HG03196 (cell line): ENCODE measurements around the gene PALLD.
A peak's percentile ranks its signal among the peaks of the same experiment; 100 is the strongest.

Experiments
- ATAC-seq: cut with Tn5 transposase; IDR thresholded peaks from one replicate; pipeline ENCODE4 v1.9.1; 2021; ENCODE audit not compliant: unreplicated experiment

Gene PALLD

DNA sequence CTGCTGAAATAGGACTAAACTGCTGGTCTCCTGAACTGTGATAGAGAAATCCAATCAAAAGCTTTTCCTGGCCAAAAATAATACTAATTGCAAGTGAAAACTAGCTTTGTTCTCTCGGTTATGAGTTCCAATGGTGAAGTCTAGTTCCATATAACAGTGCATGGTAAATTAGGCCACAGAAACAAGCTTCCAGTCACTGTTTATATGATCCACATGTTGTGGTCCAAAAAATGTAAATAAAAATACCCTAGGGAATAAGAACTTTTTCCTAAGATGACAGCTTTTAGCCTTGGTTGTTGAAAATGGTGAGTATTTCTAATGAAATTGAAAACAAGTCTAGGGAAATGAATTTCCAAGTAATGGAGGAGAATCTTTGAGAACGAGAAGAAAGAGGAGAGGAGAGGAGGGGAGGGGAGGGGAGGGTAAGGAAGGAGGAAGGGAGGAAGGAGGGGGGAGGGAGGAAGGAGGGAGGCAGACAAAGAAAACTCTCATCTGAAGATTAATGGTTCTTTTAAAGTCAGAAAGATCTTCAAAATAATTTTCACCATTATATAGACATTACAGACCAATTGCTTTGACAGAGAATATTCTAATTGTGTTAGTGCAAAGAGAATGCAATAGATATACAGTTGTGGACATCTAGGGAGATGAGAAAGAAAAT lies 26.1 kb downstream of the PALLD start:
- ATAC-seq, result no peak

DNA sequence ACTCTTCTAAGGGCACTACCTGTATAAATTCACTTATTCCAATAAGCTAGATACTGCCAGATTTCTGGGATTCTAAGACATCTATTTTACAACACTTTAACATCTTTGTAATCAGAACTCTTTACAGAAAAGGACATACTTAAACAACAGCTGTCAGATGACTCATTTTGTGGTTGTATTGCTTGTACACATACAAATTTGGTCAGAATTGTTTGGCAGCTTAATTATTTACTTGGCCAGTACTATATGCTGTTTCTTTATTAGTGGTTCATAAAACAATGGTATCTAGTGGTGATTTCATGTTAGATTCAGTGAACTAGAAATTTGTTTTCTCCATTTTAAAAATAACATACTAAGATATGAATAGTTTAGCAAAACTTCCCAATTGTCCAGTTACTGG lies 27.2 kb downstream of the PALLD start:
- peak; percentile 63 for ATAC-seq

DNA sequence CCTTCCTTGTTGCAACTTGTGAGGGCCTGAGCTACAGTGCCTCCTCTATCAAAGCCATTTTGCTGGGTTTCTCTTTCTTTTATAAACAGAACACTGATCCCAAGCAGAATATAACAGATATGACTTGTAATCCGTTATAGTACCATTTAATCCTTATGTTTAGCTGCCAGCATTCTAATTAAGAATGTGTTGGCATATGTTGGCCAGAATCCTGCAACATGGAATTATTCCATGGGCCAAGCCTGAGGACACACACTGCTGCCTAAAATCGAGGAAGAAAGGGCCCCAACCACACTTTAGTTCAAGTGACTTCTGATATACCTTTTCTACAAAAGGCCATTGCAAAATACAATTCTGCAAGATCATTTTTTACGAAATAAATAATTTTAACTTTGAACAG lies 28.0 kb downstream of the PALLD start:
- ATAC-seq, result no peak

DNA sequence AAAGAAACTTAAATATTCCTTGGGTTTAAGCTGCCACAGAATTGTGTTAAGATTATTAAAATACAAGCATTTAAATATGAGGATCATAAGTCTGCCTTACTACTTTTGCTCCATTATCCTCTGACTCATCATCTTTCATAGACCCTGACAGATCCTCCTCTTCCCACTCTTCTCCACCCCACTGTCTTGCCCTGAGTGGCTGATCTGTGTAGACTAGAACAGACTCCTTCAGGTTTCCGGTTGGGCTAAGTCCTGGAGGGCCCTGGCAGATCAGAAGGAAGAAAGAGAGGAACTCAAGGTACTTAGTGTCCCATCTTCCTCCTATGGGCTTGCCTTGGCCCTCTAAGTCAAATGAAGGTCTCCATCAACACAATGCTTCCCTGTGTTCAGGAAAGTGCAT lies 30.7 kb downstream of the PALLD start:
- ATAC-seq, result no peak

DNA sequence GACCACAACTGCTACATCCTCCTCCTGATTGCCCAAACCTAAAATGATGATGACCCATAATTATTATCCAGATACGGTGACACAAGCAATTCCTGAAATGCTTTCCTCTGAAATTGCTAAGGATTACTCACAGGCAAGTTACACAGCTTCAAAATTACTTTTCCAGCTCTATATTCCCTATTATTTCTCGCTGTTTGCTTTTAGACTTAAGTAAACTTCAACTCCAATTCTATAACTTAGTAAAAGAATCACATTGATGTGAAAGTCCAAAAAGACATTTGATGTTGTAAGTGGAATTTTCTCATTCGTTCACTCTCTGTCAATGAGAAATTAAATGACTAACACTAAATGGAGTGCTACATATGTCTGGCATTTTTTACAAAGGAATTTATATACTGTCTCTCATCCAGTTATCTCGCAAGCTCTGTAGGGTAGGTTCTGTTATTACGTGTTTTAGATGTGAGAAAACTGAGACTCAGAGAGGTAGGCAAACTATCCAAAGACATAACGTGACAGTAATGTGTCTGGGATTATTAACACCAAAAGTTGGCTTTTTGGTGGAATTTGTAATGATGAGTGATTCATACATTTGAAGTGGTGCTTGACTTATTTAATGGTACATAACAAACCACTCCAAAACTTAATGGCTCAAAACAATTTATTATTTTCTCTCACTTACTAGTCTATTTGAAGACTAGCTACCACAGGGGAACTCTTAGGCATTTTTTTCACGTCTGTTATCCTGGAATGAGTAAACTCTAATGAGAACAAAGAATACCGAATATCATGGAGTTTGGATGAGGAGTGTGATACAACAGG lies 31.5 kb downstream of the PALLD start:
- no peak for ATAC-seq

DNA sequence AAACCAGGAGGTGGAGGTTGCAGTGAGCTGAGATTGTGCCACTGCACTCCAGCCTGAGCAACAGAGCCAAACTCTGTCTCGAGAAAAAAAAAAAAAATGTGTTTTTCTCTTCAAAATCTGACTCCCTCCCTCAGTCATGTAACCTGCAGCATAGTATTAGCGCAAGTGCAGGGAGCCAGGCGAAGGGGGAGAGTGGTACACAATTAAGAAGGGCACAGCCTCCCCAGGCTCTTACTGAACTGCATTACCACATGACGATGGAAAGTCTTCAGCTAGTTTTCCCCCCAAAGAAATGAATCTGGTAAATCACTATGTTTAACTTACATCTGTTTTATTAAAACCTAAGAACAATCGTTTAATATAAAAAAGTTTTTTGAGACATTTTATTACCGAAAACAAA lies 32.4 kb downstream of the PALLD start:
- no peak for ATAC-seq

DNA sequence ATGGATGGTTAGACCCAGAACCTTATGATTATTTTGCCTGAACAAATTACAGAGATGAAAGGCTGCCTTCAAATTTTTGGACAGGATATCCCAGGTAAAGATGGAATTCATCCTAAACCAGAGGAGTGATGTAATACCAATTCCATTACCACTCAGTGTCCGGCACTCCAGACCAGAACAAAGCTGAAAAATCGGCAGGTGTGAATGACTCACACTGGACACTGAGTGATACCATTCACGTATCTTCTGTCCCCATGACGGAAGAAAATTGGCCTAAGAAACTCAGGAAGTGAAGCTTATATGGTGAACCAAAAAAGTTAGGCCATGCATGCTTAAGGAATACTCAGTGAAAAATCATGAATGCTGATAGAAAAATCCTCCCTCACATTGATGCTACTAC lies 34.5 kb downstream of the PALLD start:
- ATAC-seq, result no peak

DNA sequence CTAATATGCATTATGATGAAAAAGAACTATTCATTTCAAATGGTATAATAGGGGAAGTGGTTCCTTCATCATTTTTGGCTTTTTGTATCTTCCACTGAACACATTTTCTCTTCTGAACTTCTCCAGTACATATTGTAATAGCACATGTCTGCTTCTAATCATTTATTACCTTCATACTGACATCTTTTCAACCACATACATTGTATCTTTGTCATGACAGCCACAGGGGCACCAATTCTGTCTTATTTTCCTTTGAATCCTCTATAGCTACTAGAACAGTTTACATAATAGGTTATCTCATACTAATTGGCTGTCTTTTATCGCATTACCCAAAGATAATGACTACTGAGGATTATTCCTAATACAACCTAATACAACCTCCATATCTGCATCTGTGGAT lies 37.7 kb downstream of the PALLD start:
- ATAC-seq, result no peak

DNA sequence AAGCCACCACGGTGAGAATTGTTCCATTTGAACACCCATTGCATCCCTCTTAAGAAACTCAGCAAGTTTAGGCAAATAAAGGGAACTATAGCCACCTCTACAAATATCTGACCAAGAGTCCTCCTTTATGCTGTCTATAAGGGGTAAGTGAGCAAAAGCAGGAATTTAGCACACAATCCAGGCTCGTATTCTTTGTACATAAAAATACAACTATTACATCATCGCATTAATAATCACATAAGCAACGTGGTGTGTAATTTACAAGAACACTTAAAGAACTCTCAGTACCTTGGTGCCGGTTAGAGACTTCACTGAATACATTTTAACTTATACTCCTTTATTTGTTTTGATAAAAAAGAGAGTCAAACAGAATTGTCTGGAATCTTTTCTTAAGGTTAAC lies 38.8 kb downstream of the PALLD start:
- no peak for ATAC-seq

DNA sequence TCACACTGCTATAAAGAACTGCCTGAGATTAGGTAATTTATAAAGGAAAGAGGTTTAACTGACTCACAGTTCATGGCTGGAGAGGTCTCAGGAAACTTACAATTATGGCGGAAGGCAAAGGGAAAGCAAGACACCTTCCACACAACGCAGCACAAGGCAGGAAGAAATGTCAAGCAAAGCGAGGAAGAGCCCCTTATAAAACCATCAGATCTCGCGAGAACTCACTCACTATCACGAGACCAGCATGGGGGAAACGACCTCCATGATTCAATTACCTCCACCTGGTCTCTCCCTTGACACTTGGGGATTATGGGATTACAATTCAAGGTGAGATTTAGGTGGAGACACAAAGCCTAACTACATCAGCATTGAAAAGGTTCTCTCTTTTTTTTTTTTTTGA lies 39.6 kb downstream of the PALLD start:
- ATAC-seq, result no peak

DNA sequence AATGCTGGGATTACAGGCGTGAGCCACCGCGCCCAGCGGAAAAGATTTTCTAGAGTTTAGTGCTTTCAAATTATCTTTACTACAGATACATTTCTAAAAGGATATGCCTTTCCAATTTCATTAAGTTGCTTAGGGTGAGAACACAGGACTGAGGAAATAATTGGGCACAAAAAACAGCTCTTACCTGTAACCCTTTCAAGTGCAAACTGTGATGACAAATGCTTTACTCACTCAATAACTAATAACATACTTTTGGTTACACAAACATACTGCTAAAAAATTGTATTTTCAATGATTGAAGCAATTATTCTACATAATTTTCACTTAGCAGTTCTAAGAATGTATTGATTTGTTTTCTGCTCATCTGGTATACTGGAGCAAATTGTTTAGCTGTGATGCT lies 40.2 kb downstream of the PALLD start:
- ATAC-seq, result no peak

DNA sequence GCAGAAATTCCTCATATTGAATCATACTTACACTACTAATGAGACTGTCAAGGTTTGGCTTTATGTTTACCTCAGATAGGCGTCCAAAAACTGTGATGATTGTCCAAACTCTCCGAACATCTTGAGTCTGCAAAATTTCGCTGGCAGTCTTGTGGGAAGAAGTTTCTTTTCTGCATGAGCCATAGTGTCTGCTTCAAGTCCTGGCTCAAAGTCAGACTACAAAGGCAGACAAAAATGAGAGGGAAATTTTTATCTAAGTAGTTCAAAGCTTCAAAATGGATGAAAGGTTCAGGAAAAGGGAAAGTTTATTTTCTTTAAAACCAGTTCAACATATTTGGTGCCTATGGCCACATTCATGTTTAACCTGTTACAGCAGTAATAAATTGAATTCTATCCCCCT lies 40.7 kb downstream of the PALLD start:
- no peak for ATAC-seq

DNA sequence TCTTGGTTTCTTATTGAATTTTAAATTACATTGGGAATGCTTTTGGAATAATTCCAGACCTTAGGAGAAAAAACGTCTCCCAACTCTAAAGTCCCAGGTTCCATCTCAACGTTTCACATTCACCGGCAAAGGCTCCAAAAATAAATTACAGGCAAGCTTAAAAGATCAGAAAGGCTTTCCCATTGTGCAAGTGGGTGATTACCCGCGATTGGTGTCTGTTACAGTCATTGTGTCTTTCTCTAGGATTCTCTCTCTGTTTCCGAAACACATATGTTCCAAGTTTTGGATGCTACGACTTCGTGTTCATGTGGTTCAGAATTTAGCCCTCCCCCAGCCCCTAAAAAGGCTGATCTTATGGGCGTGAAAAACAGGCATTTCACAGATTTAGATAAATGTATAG lies 41.8 kb downstream of the PALLD start:
- ATAC-seq, result no peak

DNA sequence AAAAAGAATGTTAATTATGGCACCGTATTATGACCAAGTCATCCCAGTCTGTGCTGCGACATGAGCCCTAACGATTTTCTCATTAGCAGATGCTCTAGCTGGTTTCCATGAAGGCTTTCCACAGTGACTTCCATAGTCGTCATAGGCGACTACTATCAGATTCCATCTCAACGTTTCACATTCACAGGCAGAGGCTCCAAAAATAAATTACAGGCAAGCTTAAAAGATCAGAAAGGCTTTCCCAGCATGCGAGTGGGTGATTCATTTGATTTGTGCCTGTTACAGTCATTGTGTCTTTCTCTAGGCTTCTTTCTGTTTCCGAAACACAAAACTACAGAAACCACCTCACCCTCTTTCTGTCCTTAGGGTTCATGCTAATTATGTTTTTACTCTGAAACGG lies 43.2 kb downstream of the PALLD start:
- no peak for ATAC-seq

DNA sequence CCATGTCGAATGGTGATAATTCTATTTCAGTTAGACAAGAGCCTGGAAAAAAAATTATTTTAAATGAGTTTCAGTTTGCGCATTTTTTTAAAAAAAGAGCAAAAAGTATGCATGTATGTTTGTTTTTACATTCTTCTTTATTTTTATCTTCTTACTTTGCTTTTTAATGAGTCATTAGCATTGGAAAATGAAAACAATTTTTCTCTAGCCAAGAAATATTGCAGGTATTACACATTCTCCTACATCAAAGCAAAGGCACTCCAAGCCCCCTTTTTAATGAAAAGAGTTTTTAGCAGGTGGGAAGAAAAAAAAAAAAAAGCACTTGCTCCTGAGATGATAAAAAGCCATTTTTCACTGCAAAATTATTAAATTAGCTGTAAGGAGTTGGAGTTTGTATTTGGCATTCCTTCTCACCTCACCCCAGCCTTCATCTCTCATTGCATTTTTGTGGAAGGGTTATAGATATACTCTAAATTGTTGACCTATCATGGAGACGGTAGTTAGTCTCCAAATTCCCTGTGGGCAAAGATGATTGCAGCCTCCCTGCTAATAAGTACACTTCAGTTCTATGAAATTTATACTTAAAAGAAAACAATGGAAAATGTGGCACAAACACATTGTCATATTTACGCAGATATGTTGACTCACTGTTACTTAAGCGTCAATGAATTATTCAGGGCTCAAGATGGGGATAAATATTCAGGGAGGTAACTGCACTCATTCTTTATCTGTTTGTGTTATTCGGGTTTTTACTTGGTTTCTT lies 43.8 kb downstream of the PALLD start:
- ATAC-seq, result no peak

DNA sequence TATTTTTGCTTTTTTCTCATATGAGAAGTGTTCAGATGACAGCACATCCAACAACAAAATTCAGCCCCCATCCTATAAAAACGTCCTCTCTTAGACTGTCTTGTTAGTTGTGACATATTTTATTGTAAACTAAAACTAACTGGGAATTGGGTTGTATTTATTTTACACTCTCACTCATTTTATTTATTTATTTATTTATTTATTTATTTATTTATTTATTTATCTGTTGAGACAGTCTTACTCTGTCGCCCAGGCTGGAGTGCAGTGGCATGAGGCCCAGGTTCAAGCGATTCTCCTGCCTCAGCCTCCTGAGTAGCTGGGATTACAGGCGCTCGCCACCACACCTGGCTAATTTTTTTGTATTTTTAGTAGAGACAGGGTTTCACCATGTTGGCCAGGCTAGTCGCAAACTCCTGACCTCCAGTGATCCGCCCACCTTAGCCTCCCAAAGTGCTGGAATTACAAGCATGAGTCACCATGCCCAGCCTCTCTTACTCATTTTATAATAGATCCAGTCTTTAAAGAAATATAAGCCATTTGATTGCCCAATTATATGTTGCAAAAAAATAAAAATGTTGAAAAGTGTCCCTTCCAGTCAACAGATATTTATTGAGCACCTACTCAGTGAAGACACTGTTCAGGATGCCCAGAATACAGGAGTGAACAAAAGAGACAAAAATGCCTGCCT lies 44.6 kb downstream of the PALLD start:
- ATAC-seq, result no peak

DNA sequence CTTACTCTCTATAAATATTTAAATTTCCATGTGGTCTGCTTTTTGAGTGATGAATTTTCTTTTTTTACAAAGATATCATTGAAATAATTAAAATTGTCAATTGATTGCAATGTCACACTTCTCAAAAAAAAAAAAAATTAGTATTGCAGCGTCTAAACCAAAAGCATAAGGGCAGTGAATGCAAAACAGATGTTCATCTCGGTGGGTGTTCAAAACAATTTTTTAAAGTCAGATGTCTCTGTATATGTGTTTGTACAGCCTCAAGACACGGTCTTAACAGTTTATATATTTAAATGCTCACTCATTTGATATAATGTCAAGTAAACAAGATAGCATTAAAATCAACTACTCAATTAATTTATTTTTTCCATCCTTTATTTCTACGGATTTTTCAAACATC lies 52.3 kb downstream of the PALLD start:
- no peak for ATAC-seq

DNA sequence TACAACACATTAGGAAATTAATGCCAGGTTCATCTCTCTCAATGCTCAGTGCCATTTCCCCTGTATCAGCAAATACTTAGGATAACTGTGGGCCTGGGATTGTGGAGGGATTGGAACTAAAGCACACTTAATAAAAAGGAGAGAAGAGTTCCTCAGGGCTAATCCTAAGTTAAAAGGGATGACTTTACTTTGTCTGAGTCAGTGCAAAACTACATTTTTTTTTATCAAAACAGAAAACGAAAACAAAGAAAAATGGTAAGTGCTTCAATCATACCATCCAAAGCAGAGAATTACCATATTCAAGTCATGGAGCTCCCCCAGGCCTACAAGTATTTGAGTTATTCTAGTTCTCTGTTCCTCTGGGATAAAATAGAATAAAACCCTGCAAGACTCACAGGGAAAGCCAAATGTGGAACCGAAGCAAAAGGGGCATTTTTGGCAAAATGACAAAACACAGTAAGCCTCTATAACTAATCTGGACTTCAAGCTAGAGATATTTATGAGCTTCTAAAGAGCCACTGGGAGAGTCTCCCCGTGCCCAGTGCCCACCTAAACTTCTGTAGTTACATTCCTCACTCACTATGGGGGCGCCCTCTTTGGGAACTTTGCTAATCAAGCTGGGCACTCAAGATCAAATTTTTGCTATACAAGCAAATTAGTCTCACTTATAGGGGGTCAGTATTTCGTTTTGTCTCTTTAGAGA lies 53.4 kb downstream of the PALLD start:
- no peak for ATAC-seq

DNA sequence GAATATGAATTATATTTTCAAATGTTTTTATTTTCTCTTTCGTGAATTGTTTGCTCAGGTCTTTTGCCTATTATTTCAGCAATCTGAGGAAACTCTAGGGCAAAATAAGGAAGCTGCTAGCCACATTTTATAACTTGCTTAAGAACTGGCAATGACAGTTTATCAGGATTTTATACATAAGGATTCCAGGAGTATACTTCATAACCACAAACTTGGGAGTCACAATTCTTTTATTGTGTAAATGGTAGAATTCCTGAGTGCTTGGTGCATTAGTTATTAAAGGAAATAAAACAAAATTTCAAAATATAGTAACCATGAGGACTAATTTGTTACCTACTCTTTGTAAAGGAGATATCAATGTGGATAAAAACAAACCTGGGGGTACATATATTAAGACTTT lies 54.4 kb downstream of the PALLD start:
- ATAC-seq, result no peak

DNA sequence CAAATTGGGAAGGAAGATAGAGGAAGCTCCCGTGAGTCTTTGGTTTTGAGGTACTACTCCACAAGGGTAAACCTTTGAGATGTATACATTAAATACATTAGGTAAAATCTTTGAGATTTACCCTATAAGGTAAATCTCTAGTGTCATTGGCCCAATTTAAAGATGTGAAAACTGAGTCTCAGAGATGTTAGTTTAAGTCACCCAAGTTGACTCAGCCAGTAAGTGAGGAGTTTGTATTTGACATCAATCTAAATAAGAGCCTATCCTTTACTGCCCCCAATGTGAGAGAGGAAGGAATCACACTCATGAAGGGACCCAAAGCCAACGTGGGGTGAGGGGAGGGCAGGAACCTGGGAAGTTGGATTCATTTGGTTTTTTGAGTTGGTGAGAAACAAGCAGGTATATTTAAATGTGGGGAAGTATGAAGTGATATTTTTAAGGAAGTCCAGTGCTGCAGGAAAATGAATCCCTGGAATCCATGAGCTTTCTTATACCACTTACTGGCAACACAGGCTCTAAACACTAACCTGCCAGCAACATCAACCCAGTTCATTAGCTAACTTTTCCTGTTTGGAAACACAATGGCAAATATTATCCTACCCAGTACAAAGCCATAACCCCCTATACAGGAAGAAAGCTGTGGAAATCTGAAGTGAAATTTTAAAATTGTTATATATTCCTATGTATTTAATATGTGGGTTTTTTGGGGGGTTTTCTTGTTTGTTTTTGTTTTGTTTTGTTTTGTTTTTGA lies 55.3 kb downstream of the PALLD start:
- ATAC-seq, result no peak
